Right lobe of liver (tissue), 4 donors: ENCODE measurements around the gene OR1I1.

Experiments used
- POLR2A ChIP-seq: fragments of 450-650 bp; IDR thresholded peaks from one replicate; pipeline ENCODE4 v1.6.1; 2017; ENCODE audit warnings: antibody characterized with exemption, mild to moderate bottlenecking
- TF ChIP-seq, protein P1 (sequence below), 4 donors: fragments of 200-600 bp in 3 of 4; fragments of 450-650 bp in 1 of 4; IDR thresholded peaks; one replicate each; pipeline versions ENCODE4 v1.5.1 to v1.8.0; 2016 to 2022; ENCODE audit warnings: antibody characterized with exemption in 4 of 4, mild to moderate bottlenecking in 2 of 4
- donor health status: DM: no; HTN: no; CAD: no.
- donor health status: DM: no; HTN: no; CAD: no.
- donor health status: DM: no; HTN: yes; CAD: no.

DNA sequence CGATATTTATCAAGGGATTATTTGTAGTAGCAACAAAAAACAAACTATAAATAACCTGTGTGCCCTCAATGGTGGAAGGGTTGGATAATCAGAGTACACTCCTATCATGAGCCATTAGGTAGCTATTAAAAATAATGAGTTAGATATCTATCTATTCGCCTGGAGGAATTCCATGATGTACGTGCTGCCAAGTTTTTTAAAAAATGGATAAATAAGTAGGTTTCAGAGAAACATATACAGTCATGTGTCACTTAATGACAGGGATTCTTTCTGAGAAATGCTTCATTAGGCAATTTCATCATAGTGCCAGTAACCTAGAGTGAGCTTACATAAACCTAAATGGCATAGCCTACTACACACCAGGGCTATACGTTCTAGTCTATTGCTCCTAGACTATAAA lies 6.2 kb upstream of the OR1I1 start:
- no peak for TF ChIP-seq POLR2A
- TF ChIP-seq, protein P1, sequence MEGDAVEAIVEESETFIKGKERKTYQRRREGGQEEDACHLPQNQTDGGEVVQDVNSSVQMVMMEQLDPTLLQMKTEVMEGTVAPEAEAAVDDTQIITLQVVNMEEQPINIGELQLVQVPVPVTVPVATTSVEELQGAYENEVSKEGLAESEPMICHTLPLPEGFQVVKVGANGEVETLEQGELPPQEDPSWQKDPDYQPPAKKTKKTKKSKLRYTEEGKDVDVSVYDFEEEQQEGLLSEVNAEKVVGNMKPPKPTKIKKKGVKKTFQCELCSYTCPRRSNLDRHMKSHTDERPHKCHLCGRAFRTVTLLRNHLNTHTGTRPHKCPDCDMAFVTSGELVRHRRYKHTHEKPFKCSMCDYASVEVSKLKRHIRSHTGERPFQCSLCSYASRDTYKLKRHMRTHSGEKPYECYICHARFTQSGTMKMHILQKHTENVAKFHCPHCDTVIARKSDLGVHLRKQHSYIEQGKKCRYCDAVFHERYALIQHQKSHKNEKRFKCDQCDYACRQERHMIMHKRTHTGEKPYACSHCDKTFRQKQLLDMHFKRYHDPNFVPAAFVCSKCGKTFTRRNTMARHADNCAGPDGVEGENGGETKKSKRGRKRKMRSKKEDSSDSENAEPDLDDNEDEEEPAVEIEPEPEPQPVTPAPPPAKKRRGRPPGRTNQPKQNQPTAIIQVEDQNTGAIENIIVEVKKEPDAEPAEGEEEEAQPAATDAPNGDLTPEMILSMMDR (IDR thresholded peaks at IDR 0.05): no peak
